ENCODE measurements around the gene ATM. TPM values are rescaled to one million over a fixed set of nuclear protein-coding genes. Genes with fewer than 3 reads are reported as not detected.
A peak's percentile ranks its signal among the peaks of the same experiment; 100 is the strongest.

Gene ATM
- total RNA-seq, 2 donors from 2014 or later = 32.9 to 80.9 TPM

DNA sequence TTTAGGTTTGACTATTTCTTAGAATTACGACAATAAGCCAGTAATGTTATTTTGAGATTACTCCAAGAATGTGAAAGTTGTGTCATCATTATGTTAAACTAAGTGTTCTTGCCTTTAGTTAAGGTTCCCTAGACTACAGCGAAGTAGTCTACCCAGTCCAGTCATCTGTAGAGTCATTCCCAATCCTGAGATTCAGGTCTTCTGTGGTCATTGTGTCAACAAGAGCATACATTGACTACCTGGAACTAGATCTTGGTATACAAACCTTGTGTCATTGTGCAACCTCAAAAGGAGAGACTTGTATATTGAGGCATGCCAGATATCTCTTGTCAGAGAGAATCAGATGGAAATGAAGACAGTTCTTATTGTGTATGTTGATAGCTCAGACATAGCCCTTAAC lies 115.9 kb downstream of the ATM start:
- no peaks in the 10 kb centered on the region for H3K27me3 ChIP-seq (replicated peaks; ENCODE audit: insufficient read depth)
- H3K27ac ChIP-seq = no peak overlapping the region
- H3K9me3 ChIP-seq = no peaks in the 10 kb centered on the region
- peaks cover 0 to 5% of the 10 kb centered on the region in 2 donors for H3K36me3 ChIP-seq
- no peak for DNase-seq (ENCODE audit: low spot score)
- TF ChIP-seq, protein P1, sequence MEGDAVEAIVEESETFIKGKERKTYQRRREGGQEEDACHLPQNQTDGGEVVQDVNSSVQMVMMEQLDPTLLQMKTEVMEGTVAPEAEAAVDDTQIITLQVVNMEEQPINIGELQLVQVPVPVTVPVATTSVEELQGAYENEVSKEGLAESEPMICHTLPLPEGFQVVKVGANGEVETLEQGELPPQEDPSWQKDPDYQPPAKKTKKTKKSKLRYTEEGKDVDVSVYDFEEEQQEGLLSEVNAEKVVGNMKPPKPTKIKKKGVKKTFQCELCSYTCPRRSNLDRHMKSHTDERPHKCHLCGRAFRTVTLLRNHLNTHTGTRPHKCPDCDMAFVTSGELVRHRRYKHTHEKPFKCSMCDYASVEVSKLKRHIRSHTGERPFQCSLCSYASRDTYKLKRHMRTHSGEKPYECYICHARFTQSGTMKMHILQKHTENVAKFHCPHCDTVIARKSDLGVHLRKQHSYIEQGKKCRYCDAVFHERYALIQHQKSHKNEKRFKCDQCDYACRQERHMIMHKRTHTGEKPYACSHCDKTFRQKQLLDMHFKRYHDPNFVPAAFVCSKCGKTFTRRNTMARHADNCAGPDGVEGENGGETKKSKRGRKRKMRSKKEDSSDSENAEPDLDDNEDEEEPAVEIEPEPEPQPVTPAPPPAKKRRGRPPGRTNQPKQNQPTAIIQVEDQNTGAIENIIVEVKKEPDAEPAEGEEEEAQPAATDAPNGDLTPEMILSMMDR (IDR thresholded peaks at IDR 0.05) = no peak
- TF ChIP-seq POLR2A (IDR thresholded peaks at IDR 0.05) = no peak
- TF ChIP-seq POLR2AphosphoS5 (IDR thresholded peaks at IDR 0.05) = no peak
- WGBS = 93% methylated on average over 2 of the region's 2 CpGs
- no peaks in the 10 kb centered on the region for H3K4me1 ChIP-seq (replicated peaks)
- H3K4me3 ChIP-seq = no peak overlapping the region
- intact Hi-C loops (cut with DNase I) = no loop called here

GRCh38 chr11:108340973-108341372 lies 118.1 kb downstream of the ATM start:
- Histone ChIP-seq H3K27me3 (replicated peaks; ENCODE audit: insufficient read depth) (no peaks in the 10 kb centered on the region), H3K4me1 (replicated peaks) (no peaks in the 10 kb centered on the region), H3K27ac (no peak overlapping the region), H3K36me3 (peaks cover 0 to 5% of the 10 kb centered on the region in 2 donors), H3K9me3 (no peaks in the 10 kb centered on the region), H3K4me3 (no peak overlapping the region)
- peak; percentile 40 for TF ChIP-seq POLR2AphosphoS5 (IDR thresholded peaks at IDR 0.05)
- TF ChIP-seq POLR2A (IDR thresholded peaks at IDR 0.05) = no peak
- intact Hi-C loops (cut with DNase I) = no loop called here
- peak; percentile 8 for DNase-seq (ENCODE audit: low spot score)
- 90% methylated on average over 1 of the region's 1 CpG for WGBS

- intact Hi-C loops (cut with DNase I) = no loop called here
- peaks cover 0 to 2% of the 10 kb centered on the region in 2 donors for H3K36me3 ChIP-seq
- no peaks in the 10 kb centered on the region for H3K4me1 ChIP-seq (replicated peaks)
- no peak overlapping the region for H3K4me3 ChIP-seq
- WGBS = 90% methylated on average over 4 of the region's 4 CpGs
- H3K9me3 ChIP-seq = no peaks in the 10 kb centered on the region
- DNase-seq (ENCODE audit: low spot score) = no peak
- no peak overlapping the region for H3K27ac ChIP-seq
- no peaks in the 10 kb centered on the region for H3K27me3 ChIP-seq (replicated peaks; ENCODE audit: insufficient read depth)
- TF ChIP-seq POLR2AphosphoS5 (IDR thresholded peaks at IDR 0.05) = no peak
- no peak for TF ChIP-seq POLR2A (IDR thresholded peaks at IDR 0.05)
- TF ChIP-seq, protein P1 (IDR thresholded peaks at IDR 0.05) = no peak
Observed at GRCh38 chr11:108341654-108342053, 118.8 kb downstream of the ATM start.

GRCh38 chr11:108343714-108344113 lies 120.8 kb downstream of the ATM start:
- no peaks in the 10 kb centered on the region for H3K36me3 ChIP-seq
- H3K27ac ChIP-seq = no peak overlapping the region
- H3K4me3 ChIP-seq = no peak overlapping the region
- intact Hi-C loops (cut with DNase I) = no loop called here
- H3K27me3 ChIP-seq (replicated peaks; ENCODE audit: insufficient read depth) = no peaks in the 10 kb centered on the region
- TF ChIP-seq, protein P1 (IDR thresholded peaks at IDR 0.05) = no peak
- TF ChIP-seq POLR2AphosphoS5 (IDR thresholded peaks at IDR 0.05) (no peak), POLR2A (IDR thresholded peaks at IDR 0.05) (no peak)
- H3K4me1 ChIP-seq (replicated peaks) = no peaks in the 10 kb centered on the region
- DNase-seq (ENCODE audit: low spot score) = no peak
- H3K9me3 ChIP-seq = no peaks in the 10 kb centered on the region
- 94% methylated on average over 2 of the region's 2 CpGs for WGBS

DNA sequence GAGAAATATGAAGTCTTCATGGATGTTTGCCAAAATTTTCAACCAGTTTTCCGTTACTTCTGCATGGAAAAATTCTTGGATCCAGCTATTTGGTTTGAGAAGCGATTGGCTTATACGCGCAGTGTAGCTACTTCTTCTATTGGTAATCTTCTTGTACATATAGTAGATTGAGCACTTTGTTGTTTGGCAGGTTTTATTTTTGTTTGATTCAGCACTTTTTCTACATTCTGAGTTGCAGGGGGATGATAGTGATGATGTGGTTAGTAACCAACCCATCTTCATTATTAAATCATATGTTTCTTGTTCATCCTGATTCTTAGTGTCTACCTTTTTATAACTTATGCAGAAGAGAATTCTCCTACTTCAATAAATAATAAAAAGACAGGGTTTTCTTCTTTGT lies 122.9 kb downstream of the ATM start:
- H3K4me3 ChIP-seq = no peak overlapping the region
- no peaks in the 10 kb centered on the region for H3K36me3 ChIP-seq
- WGBS = 97% methylated on average over 4 of the region's 4 CpGs
- no peaks in the 10 kb centered on the region for H3K4me1 ChIP-seq (replicated peaks)
- H3K27ac ChIP-seq = no peak overlapping the region
- DNase-seq (ENCODE audit: low spot score) = no peak
- TF ChIP-seq POLR2AphosphoS5 (IDR thresholded peaks at IDR 0.05) = no peak
- TF ChIP-seq, protein P1 (IDR thresholded peaks at IDR 0.05) = no peak
- TF ChIP-seq POLR2A (IDR thresholded peaks at IDR 0.05) = no peak
- H3K9me3 ChIP-seq = no peaks in the 10 kb centered on the region
- H3K27me3 ChIP-seq (replicated peaks; ENCODE audit: insufficient read depth) = no peaks in the 10 kb centered on the region
- intact Hi-C loops (cut with DNase I) = no loop called here
